ENCODE data around the gene WDR18.

WDR18 gene

GRCh38 chr19:1041835-1042685 is 57.9 kb downstream of the WDR18 start:
- DNase-seq (ENCODE audit: low read depth in 3 of 3): no peak

- DNase-seq (ENCODE audit: low read depth in 3 of 3): no peak
These were observed 58.8 kb downstream of the WDR18 start for GRCh38 chr19:1042689-1043511.

Measured in stimulated activated CD4-positive, alpha-beta T cell treated with anti-CD3 and anti-CD28 coated beads, TNF-alpha, amount 100 ng/mL, for 24 hours (primary cell).